Natural killer cell (primary cell): ENCODE data around the gene PLPP1. TPM values are rescaled to one million over a fixed set of nuclear protein-coding genes. Genes with fewer than 3 reads are reported as not detected.
A peak's percentile ranks its signal among the peaks of the same experiment; 100 is the strongest.

Experiments
- ATAC-seq, 3 donors: fragments of 150-1000 bp in 2 of 3; fragments of 200-7000 bp in 1 of 3; cut with Tn5 transposase; 1 replicate in 1 of 3; 2 replicates in 2 of 3; pipeline ENCODE4 v1.10.0; 2021; ENCODE audit warnings: mild to moderate bottlenecking in 2 of 3, moderate library complexity in 2 of 3
- DNase-seq, 2 donors: peaks; one replicate each; pipeline versions ENCODE4 v3.0.0 to v3.0.0-alpha.2; 2013 to 2021; ENCODE audit warnings: mixed read lengths in 1 of 2
- H3K27ac ChIP-seq: one replicate; pipeline ENCODE4 v1.5.1; 2013; ENCODE audit warnings: mild to moderate bottlenecking, low read length
- H3K27me3 ChIP-seq: one replicate; pipeline ENCODE4 v1.6.1; 2013; ENCODE audit warnings: low read length; ENCODE audit not compliant: control insufficient read depth, insufficient read depth
- H3K36me3 ChIP-seq: one replicate; pipeline ENCODE4 v1.6.1; 2013; ENCODE audit warnings: low read length; ENCODE audit not compliant: control insufficient read depth, insufficient read depth
- H3K4me1 ChIP-seq: one replicate; pipeline ENCODE4 v1.6.1; 2013; ENCODE audit warnings: low read length; ENCODE audit not compliant: control insufficient read depth, insufficient read depth
- H3K4me3 ChIP-seq: one replicate; pipeline ENCODE4 v1.5.1; 2013; ENCODE audit warnings: low read length
- H3K9me3 ChIP-seq: one replicate; pipeline ENCODE4 v1.6.1; 2013; ENCODE audit warnings: low read length; ENCODE audit not compliant: control insufficient read depth, insufficient read depth
- H3K27ac Mint-ChIP-seq, 2 donors: one replicate each; pipeline ENCODE4 v1.8.0; 2022; ENCODE audit warnings: mild to moderate bottlenecking in 2 of 2, mixed read lengths in 2 of 2, moderate library complexity in 1 of 2
- H3K27me3 Mint-ChIP-seq, 2 donors: one replicate each; pipeline ENCODE4 v1.8.0; 2022; ENCODE audit warnings: low read depth in 2 of 2, mixed read lengths in 2 of 2
- H3K36me3 Mint-ChIP-seq: one replicate; pipeline ENCODE4 v1.8.0; 2022; ENCODE audit warnings: mixed read lengths
- H3K4me1 Mint-ChIP-seq, 2 donors: one replicate each; pipeline ENCODE4 v1.8.0; 2022; ENCODE audit warnings: mixed read lengths in 2 of 2
- H3K4me3 Mint-ChIP-seq: one replicate; pipeline ENCODE4 v1.8.0; 2022; ENCODE audit warnings: mild to moderate bottlenecking, moderate library complexity, mixed read lengths
- H3K9me3 Mint-ChIP-seq, 2 donors: one replicate each; pipeline ENCODE4 v1.8.0; 2022; ENCODE audit warnings: mixed read lengths in 2 of 2
- CTCF ChIP-seq: fragments of 200-600 bp; IDR thresholded peaks from one replicate; pipeline ENCODE4 v1.8.0; 2022; ENCODE audit warnings: antibody characterized with exemption
- WGBS: methylation state at CpG from one replicate; pipeline ENCODE4 v1.1.7; 2013; ENCODE audit warnings: missing lambda C conversion rate; ENCODE audit not compliant: insufficient coverage; 5-methylcytosine and 5-hydroxymethylcytosine counted together
- intact Hi-C: fragments of 100-400 bp; cut with micrococcal nuclease; formaldehyde crosslinking; loops from one replicate; pipeline ENCODE4 v1.14.2; 2022
- total RNA-seq, 4 donors: library from RNA; stranded (reverse); fragments of 120-200 nt in 1 of 4; gene quantifications; one replicate each; pipeline versions ENCODE4 v1.2.3 to v1.2.4, GENCODE V29; 2013 to 2022

PLPP1 gene
- total RNA-seq, 3 donors from 2014 or later (not counting 1 experiment from before 2014, with no cell fraction given), result 3.3 to 5.5 (median 4.2) TPM

- Mint-ChIP-seq H3K4me3 (no peak overlapping the region), H3K27ac (no peak overlapping the region), H3K9me3 (no peaks in the 10 kb centered on the region), H3K4me1 (no peaks in the 10 kb centered on the region), H3K27me3 (peaks cover 0 to 3% of the 10 kb centered on the region in 2 donors), H3K36me3 (no peaks in the 10 kb centered on the region)
- intact Hi-C loops, result no loop called here
- 80% methylated on average over 1 of the region's 1 CpG for WGBS
- DNase-seq (peak in 1 of 2 donors; percentile 21), ATAC-seq (no peak)
- H3K27me3 ChIP-seq, result no peaks in the 10 kb centered on the region
- H3K36me3 ChIP-seq, result no peaks in the 10 kb centered on the region
- H3K4me1 ChIP-seq, result no peaks in the 10 kb centered on the region
- no peaks in the 10 kb centered on the region for H3K9me3 ChIP-seq
- no peak overlapping the region for H3K4me3 ChIP-seq
- no peak for TF ChIP-seq CTCF
- H3K27ac ChIP-seq, result no peak overlapping the region
These were observed 6.4 kb upstream of the PLPP1 start for GRCh38 chr5:55541056-55541635.

GRCh38 chr5:55540525-55540924, 5.8 kb upstream of the PLPP1 start:
- H3K4me1 ChIP-seq, result peaks cover under 1% of the 10 kb centered on the region
- no peak overlapping the region for H3K4me3 ChIP-seq
- H3K9me3 ChIP-seq, result no peaks in the 10 kb centered on the region
- 14% methylated on average over 1 of the region's 2 CpGs for WGBS
- no peaks in the 10 kb centered on the region for H3K36me3 Mint-ChIP-seq
- peaks cover 0 to 3% of the 10 kb centered on the region in 2 donors for H3K4me1 Mint-ChIP-seq
- H3K4me3 Mint-ChIP-seq, result no peak overlapping the region
- no peak overlapping the region for H3K27ac ChIP-seq
- no peaks in the 10 kb centered on the region for H3K27me3 ChIP-seq
- H3K27me3 Mint-ChIP-seq, result peaks cover 0 to 3% of the 10 kb centered on the region in 2 donors
- DNase-seq (no peak), ATAC-seq (no peak)
- no peaks in the 10 kb centered on the region for H3K9me3 Mint-ChIP-seq
- intact Hi-C loops, result no loop called here
- no peak for TF ChIP-seq CTCF
- no peaks in the 10 kb centered on the region for H3K36me3 ChIP-seq
- no peak overlapping the region for H3K27ac Mint-ChIP-seq

GRCh38 chr5:55540024-55540423, 5.3 kb upstream of the PLPP1 start:
- intact Hi-C loops, result no loop called here

More at GRCh38 chr5:55540024-55540423, 5.3 kb upstream of the PLPP1 start:
- H3K4me3 ChIP-seq, result no peak overlapping the region
- H3K27me3 ChIP-seq, result no peaks in the 10 kb centered on the region
- 80% methylated on average over 1 of the region's 1 CpG for WGBS
- no peak overlapping the region for H3K27ac Mint-ChIP-seq
- no peaks in the 10 kb centered on the region for H3K36me3 ChIP-seq
- H3K9me3 ChIP-seq, result no peaks in the 10 kb centered on the region
- no peak for TF ChIP-seq CTCF
- H3K4me1 ChIP-seq, result peaks cover 5% of the 10 kb centered on the region
- no peaks in the 10 kb centered on the region for H3K36me3 Mint-ChIP-seq
- no peaks in the 10 kb centered on the region for H3K9me3 Mint-ChIP-seq
- no peak overlapping the region for H3K27ac ChIP-seq
- DNase-seq (no peak), ATAC-seq (no peak)
- peaks cover 0 to 7% of the 10 kb centered on the region in 2 donors for H3K4me1 Mint-ChIP-seq
- no peak overlapping the region for H3K4me3 Mint-ChIP-seq
- peaks cover 0 to 3% of the 10 kb centered on the region in 2 donors for H3K27me3 Mint-ChIP-seq
